Measurements from ENCODE around the gene OBSL1.

DNA sequence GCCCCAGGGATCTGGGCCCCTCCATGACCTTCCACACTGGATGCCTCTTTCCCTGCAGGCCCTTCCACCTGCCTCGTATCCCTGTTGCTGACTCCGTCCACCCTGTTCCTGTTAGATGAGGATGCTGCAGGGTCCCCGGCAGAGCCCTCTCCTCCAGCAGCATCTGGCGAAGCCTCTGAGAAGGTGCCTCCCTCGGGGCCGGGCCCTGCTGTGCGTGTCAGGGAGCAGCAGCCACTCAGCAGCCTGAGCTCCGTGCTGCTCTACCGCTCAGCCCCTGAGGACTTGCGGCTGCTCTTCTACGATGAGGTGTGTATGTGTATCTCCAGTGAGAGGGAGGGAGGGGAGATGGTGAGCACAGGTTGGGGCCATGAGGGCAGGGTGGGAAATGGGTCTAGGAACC is 43.7 kb upstream of the OBSL1 start:
- no peak for TF ChIP-seq POLR2A (IDR thresholded peaks at IDR 0.05)
- TF ChIP-seq, protein P1, sequence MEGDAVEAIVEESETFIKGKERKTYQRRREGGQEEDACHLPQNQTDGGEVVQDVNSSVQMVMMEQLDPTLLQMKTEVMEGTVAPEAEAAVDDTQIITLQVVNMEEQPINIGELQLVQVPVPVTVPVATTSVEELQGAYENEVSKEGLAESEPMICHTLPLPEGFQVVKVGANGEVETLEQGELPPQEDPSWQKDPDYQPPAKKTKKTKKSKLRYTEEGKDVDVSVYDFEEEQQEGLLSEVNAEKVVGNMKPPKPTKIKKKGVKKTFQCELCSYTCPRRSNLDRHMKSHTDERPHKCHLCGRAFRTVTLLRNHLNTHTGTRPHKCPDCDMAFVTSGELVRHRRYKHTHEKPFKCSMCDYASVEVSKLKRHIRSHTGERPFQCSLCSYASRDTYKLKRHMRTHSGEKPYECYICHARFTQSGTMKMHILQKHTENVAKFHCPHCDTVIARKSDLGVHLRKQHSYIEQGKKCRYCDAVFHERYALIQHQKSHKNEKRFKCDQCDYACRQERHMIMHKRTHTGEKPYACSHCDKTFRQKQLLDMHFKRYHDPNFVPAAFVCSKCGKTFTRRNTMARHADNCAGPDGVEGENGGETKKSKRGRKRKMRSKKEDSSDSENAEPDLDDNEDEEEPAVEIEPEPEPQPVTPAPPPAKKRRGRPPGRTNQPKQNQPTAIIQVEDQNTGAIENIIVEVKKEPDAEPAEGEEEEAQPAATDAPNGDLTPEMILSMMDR (IDR thresholded peaks at IDR 0.05) = no peak
- no peak for TF ChIP-seq EP300 (IDR thresholded peaks at IDR 0.05)

Data from ovary (tissue), 3 donors.